BLaER1 treated with 17β-estradiol and CSF1 and Interleukin-3, amounts not matched to agents 10 nM and 100 nM (cell line): ENCODE measurements around the gene ZMYND8.

Experiments
- H3K27ac ChIP-seq, 11 experiments: shearing (Covaris generic); formaldehyde crosslinking; 2 replicates each; pipeline ENCODE4 v1.8.1; 2022
- H3K27me3 ChIP-seq, 11 experiments: shearing (Covaris generic); formaldehyde crosslinking; 2 replicates each; pipeline ENCODE4 v1.8.1; 2022
- H3K36me3 ChIP-seq, 11 experiments: shearing (Covaris generic); formaldehyde crosslinking; 2 replicates each; pipeline ENCODE4 v1.8.1; 2022
- H3K4me1 ChIP-seq, 10 experiments: shearing (Covaris generic); formaldehyde crosslinking; 2 replicates each; pipeline ENCODE4 v1.8.1; 2022
- H3K4me2 ChIP-seq, 11 experiments: shearing (Covaris generic); formaldehyde crosslinking; 2 replicates each; pipeline ENCODE4 v1.8.1; 2022
- H3K4me3 ChIP-seq, 10 experiments: shearing (Covaris generic); formaldehyde crosslinking; 2 replicates each; pipeline ENCODE4 v1.8.1; 2022
- H3K9ac ChIP-seq, 11 experiments: shearing (Covaris generic); formaldehyde crosslinking; 2 replicates each; pipeline ENCODE4 v1.8.1; 2022
- H3K9me3 ChIP-seq, 11 experiments: shearing (Covaris generic); formaldehyde crosslinking; replicated peaks in 1 of 11; 2 replicates each; pipeline ENCODE4 v1.8.1; 2022
- H4K20me1 ChIP-seq, 11 experiments: shearing (Covaris generic); formaldehyde crosslinking; 2 replicates each; pipeline ENCODE4 v1.8.1; 2022
- Cebpa-rat ChIP-seq, 11 experiments: shearing (Covaris generic); IDR thresholded peaks; 2 replicates each; pipeline ENCODE4 v1.8.1; 2022

ZMYND8 gene

GRCh38 chr20:47365023-47365764 lies 8.7 kb upstream of the ZMYND8 start:
- H3K27ac ChIP-seq: peak overlapping the region in 8 of 11 experiments; percentile 9 to 43 (median 20); a peak in 9 of 22 replicates
- TF ChIP-seq Cebpa-rat (IDR thresholded peaks at IDR 0.05): no peak
- H3K27me3 ChIP-seq: no peaks in the 10 kb centered on the region
- no peak overlapping the region for H3K4me3 ChIP-seq
- no peaks in the 10 kb centered on the region for H3K9me3 ChIP-seq
- H3K4me2 ChIP-seq: peak overlapping the region in 10 of 11 experiments; percentile 5 to 51 (median 25); a peak in 14 of 22 replicates
- H4K20me1 ChIP-seq: no peaks in the 10 kb centered on the region
- no peaks in the 10 kb centered on the region for H3K36me3 ChIP-seq
- H3K4me1 ChIP-seq: peaks cover 30 to 41% (median 36%) of the 10 kb centered on the region in 10 experiments
- H3K9ac ChIP-seq: no peak overlapping the region

- peaks cover 56 to 67% (median 62%) of the 10 kb centered on the region in 10 experiments for H3K4me1 ChIP-seq
- H3K4me2 ChIP-seq: peak overlapping the region in 8 of 11 experiments; percentile 12 to 90 (median 32); a peak in 12 of 22 replicates
- no peaks in the 10 kb centered on the region for H3K36me3 ChIP-seq
- H3K27ac ChIP-seq: 0 out of 22 replicates have a peak overlapping the region, but pooled peaks of 1 of the 11 experiments have one; percentile 12
- H3K9me3 ChIP-seq: no peaks in the 10 kb centered on the region
- no peaks in the 10 kb centered on the region for H3K27me3 ChIP-seq
- H3K4me3 ChIP-seq: no peak overlapping the region
- H3K9ac ChIP-seq: no peak overlapping the region; a peak in 1 of 22 replicates
- TF ChIP-seq Cebpa-rat (IDR thresholded peaks at IDR 0.05): no peak
- H4K20me1 ChIP-seq: no peaks in the 10 kb centered on the region
These were observed 6.1 kb upstream of the ZMYND8 start for GRCh38 chr20:47362361-47363219.

- Histone ChIP-seq H3K27me3 (no peaks in the 10 kb centered on the region), H3K4me2 (peak overlapping the region; percentile 87 to 100 (median 97)), H3K4me3 (peak overlapping the region in 9 of 10 experiments; percentile 16 to 53 (median 38); a peak in 13 of 20 replicates), H3K27ac (peak overlapping the region; percentile 91 to 100 (median 98)), H4K20me1 (no peaks in the 10 kb centered on the region), H3K9me3 (no peaks in the 10 kb centered on the region), H3K4me1 (peaks cover 65 to 76% (median 72%) of the 10 kb centered on the region in 10 experiments), H3K9ac (peak overlapping the region; percentile 87 to 96 (median 91)), H3K36me3 (no peaks in the 10 kb centered on the region)
- TF ChIP-seq Cebpa-rat (IDR thresholded peaks at IDR 0.05): no peak
These were observed 4.8 kb upstream of the ZMYND8 start for GRCh38 chr20:47361057-47361915.

GRCh38 chr20:47360297-47361056 lies 4.0 kb upstream of the ZMYND8 start:
- H3K4me2 ChIP-seq: peak overlapping the region; percentile 87 to 100 (median 97)
- no peaks in the 10 kb centered on the region for H4K20me1 ChIP-seq
- no peaks in the 10 kb centered on the region for H3K9me3 ChIP-seq
- H3K9ac ChIP-seq: peak overlapping the region; percentile 87 to 96 (median 91)
- no peaks in the 10 kb centered on the region for H3K36me3 ChIP-seq
- peak overlapping the region; percentile 91 to 100 (median 98) for H3K27ac ChIP-seq
- peak overlapping the region; percentile 2 to 53 (median 34); a peak in 15 of 20 replicates for H3K4me3 ChIP-seq
- no peaks in the 10 kb centered on the region for H3K27me3 ChIP-seq
- peak in 7 of 11 experiments; percentile 9 to 65 (median 42); a peak in 8 of 22 replicates for TF ChIP-seq Cebpa-rat (IDR thresholded peaks at IDR 0.05)
- peaks cover 65 to 76% (median 72%) of the 10 kb centered on the region in 10 experiments for H3K4me1 ChIP-seq

GRCh38 chr20:47359530-47360296 lies 3.2 kb upstream of the ZMYND8 start:
- no peaks in the 10 kb centered on the region for H3K27me3 ChIP-seq
- peak overlapping the region; percentile 87 to 100 (median 97) for H3K4me2 ChIP-seq
- peak overlapping the region; percentile 91 to 100 (median 98) for H3K27ac ChIP-seq
- TF ChIP-seq Cebpa-rat (IDR thresholded peaks at IDR 0.05): peak in 4 of 11 experiments; percentile 25 to 82 (median 49); a peak in 5 of 22 replicates
- no peaks in the 10 kb centered on the region for H3K36me3 ChIP-seq
- H3K4me3 ChIP-seq: peak overlapping the region in 7 of 10 experiments; percentile 6 to 53 (median 30); a peak in 5 of 20 replicates
- peaks cover 58 to 71% (median 65%) of the 10 kb centered on the region in 10 experiments for H3K4me1 ChIP-seq
- peak overlapping the region; percentile 87 to 96 (median 91) for H3K9ac ChIP-seq
- H4K20me1 ChIP-seq: no peaks in the 10 kb centered on the region
- no peaks in the 10 kb centered on the region for H3K9me3 ChIP-seq

- Histone ChIP-seq H4K20me1 (no peaks in the 10 kb centered on the region), H3K36me3 (no peaks in the 10 kb centered on the region), H3K9me3 (no peaks in the 10 kb centered on the region), H3K4me2 (peak overlapping the region; percentile 87 to 100 (median 97)), H3K27ac (peak overlapping the region; percentile 91 to 100 (median 98)), H3K27me3 (no peaks in the 10 kb centered on the region), H3K4me3 (peak overlapping the region in 8 of 10 experiments; percentile 6 to 37 (median 28); a peak in 9 of 20 replicates), H3K9ac (peak overlapping the region; percentile 87 to 96 (median 91)), H3K4me1 (peaks cover 62 to 79% (median 69%) of the 10 kb centered on the region in 10 experiments)
- TF ChIP-seq Cebpa-rat (IDR thresholded peaks at IDR 0.05): no peak
These were observed 2.4 kb upstream of the ZMYND8 start for GRCh38 chr20:47358672-47359529.
